Endothelial cell of umbilical vein (primary cell): ENCODE data around the gene RAB38. TPM values are rescaled to one million over a fixed set of nuclear protein-coding genes. Genes with fewer than 3 reads are reported as not detected.

ENCODE experiments used
- BruUV-seq: library from RNA; stranded (reverse); fragments of 400-500 nt; replicated peaks from 2 replicates; lab custom pipeline; 2021; lab: Mats Ljungman, UMichigan
- CTCF ChIA-PET: fragments of 300-600, 350-600 bp; sonication (Branson Sonifier 250); formaldehyde crosslinking; loops from one replicate; lab custom pipeline; 2021; ENCODE audit warnings: antibody characterized with exemption, inconsistent platforms; lab: Charles Lee
- POLR2A ChIA-PET: fragments of 300-600, 350-600 bp; sonication (Branson Sonifier 250); formaldehyde crosslinking; loops from one replicate; lab custom pipeline; 2021; ENCODE audit warnings: antibody characterized with exemption, inconsistent platforms; lab: Charles Lee
- DNase-seq: peaks from one replicate; pipeline ENCODE4 v3.0.0-alpha.2; 2011; ENCODE audit warnings: low read depth, low spot score
- FAIRE-seq: peaks from 2 replicates; lab custom pipeline; 2011; peaks lifted over from hg19 to GRCh38; lab: Jason Lieb, UNC
- H2AFZ ChIP-seq: 2 replicates; pipeline ENCODE4 v1.6.0; 2012; ENCODE audit warnings: low read depth, low read length, control low read depth, inconsistent platforms
- H3K27ac ChIP-seq: 2 replicates; pipeline ENCODE4 v1.5.1; 2011; ENCODE audit warnings: low read depth, mild to moderate bottlenecking, control low read depth, low read length, moderate library complexity; ENCODE audit not compliant: insufficient read depth
- H3K27me3 ChIP-seq, 2 experiments: 2 replicates each; pipeline versions ENCODE4 v1.6.0 to v1.6.1; 2011; ENCODE audit warnings: low read length in 2 of 2, mixed read lengths in 1 of 2; ENCODE audit not compliant: control insufficient read depth in 2 of 2, insufficient read depth in 2 of 2
- H3K36me3 ChIP-seq, 2 experiments: 2 replicates in 1 of 2; 3 replicates in 1 of 2; pipeline ENCODE4 v1.5.1; 2011; ENCODE audit warnings: low read length in 2 of 2, mild to moderate bottlenecking in 1 of 2, moderate library complexity in 1 of 2; ENCODE audit not compliant: control insufficient read depth in 2 of 2, insufficient read depth in 2 of 2; ENCODE audit errors: extremely low read depth in 1 of 2
- H3K4me1 ChIP-seq: 3 replicates; pipeline ENCODE4 v1.5.1; 2011; ENCODE audit warnings: mild to moderate bottlenecking, low read length; ENCODE audit not compliant: control insufficient read depth, insufficient read depth; ENCODE audit errors: extremely low read depth
- H3K4me2 ChIP-seq: 2 replicates; pipeline ENCODE4 v1.6.1; 2011; ENCODE audit warnings: low read length, control low read depth, mixed read lengths; ENCODE audit not compliant: insufficient read depth
- H3K4me3 ChIP-seq, 3 experiments: fragments of 200-600 bp in 1 of 3; sonication (generic), shearing (Covaris generic) in 1 of 3; replicated peaks in 1 of 3; 2 replicates each; pipeline ENCODE4 v1.5.1; 2011 to 2016; ENCODE audit warnings: control low read depth in 3 of 3, low read length in 3 of 3, mild to moderate bottlenecking in 2 of 3, inconsistent platforms in 1 of 3, low read depth in 1 of 3, moderate library complexity in 1 of 3; ENCODE audit not compliant: insufficient read depth in 1 of 3
- H3K79me2 ChIP-seq: 2 replicates; pipeline ENCODE4 v1.6.0; 2012; ENCODE audit warnings: low read length, inconsistent platforms; ENCODE audit not compliant: control insufficient read depth, insufficient read depth
- H3K9ac ChIP-seq: replicated peaks from 2 replicates; pipeline ENCODE3; 2011; ENCODE audit warnings: low read length, control low read depth; ENCODE audit not compliant: insufficient read depth; ENCODE audit errors: extremely low read depth
- H3K9me1 ChIP-seq: replicated peaks from 3 replicates; pipeline ENCODE4 v1.6.0; 2011; ENCODE audit warnings: mild to moderate bottlenecking, low read length; ENCODE audit not compliant: control insufficient read depth, insufficient read depth; ENCODE audit errors: extremely low read depth
- H3K9me3 ChIP-seq: replicated peaks from 2 replicates; pipeline ENCODE4 v1.5.1; 2012; ENCODE audit warnings: low read length, inconsistent platforms; ENCODE audit not compliant: control insufficient read depth, insufficient read depth
- H4K20me1 ChIP-seq: replicated peaks from 2 replicates; pipeline ENCODE3; 2011; ENCODE audit warnings: mild to moderate bottlenecking, low read length; ENCODE audit not compliant: control insufficient read depth, insufficient read depth; ENCODE audit errors: extremely low read depth
- EZH2 ChIP-seq: IDR thresholded peaks from 2 replicates; pipeline ENCODE4 v1.6.1; 2012; ENCODE audit warnings: borderline replicate concordance, low read depth, mild to moderate bottlenecking, moderate library complexity, low read length, inconsistent platforms; ENCODE audit not compliant: severe bottlenecking
- FOS ChIP-seq: IDR thresholded peaks from 2 replicates; pipeline ENCODE4 v1.6.1; 2011; ENCODE audit warnings: mild to moderate bottlenecking, low read length, moderate library complexity, borderline replicate concordance; ENCODE audit not compliant: insufficient read depth
- GATA2 ChIP-seq: IDR thresholded peaks from 2 replicates; pipeline ENCODE4 v1.7.0; 2011; ENCODE audit warnings: low read depth, mild to moderate bottlenecking, moderate library complexity, mixed read lengths, low read length; ENCODE audit not compliant: insufficient read length, insufficient read depth
- JUN ChIP-seq: IDR thresholded peaks from 2 replicates; pipeline ENCODE4 v1.6.1; 2011; ENCODE audit warnings: borderline replicate concordance, low read depth; ENCODE audit not compliant: insufficient read length, insufficient read depth
- MYC ChIP-seq: IDR thresholded peaks from one replicate; pipeline ENCODE4 v1.6.1; 2011; ENCODE audit warnings: mild to moderate bottlenecking, low read depth, low read length
- POLR2A ChIP-seq: IDR thresholded peaks from 2 replicates; pipeline ENCODE4 v1.6.1; 2012; ENCODE audit warnings: low read depth, mild to moderate bottlenecking, control low read depth, low read length
- POLR2AphosphoS5 ChIP-seq: IDR thresholded peaks from 2 replicates; pipeline ENCODE4 v1.6.1; 2012; ENCODE audit warnings: low read depth, mild to moderate bottlenecking, control low read depth, low read length, moderate library complexity; ENCODE audit not compliant: insufficient read depth
- dilution Hi-C: fragments of 300-500 bp; cut with MboI; formaldehyde crosslinking; loops from one replicate; pipeline ENCODE4 v1.15.0; 2019; ENCODE audit warnings: low sequenced_read_pairs; ENCODE audit not compliant: extremely low pct_ligation_motif_present
- intact Hi-C: fragments of 100-400 bp; cut with micrococcal nuclease; formaldehyde crosslinking; loops from one replicate; pipeline ENCODE4 v1.10.0; 2022
- polyA plus RNA-seq, 4 experiments: library from polyadenylated mRNA; depleted of rRNA in 3 of 4; stranded (reverse) in 3 of 4; unstranded in 1 of 4; fragments of >200 nt; gene quantifications; 2 replicates each; pipeline versions ENCODE4 v1.2.1 to v1.2.3, GENCODE V29; 2011 to 2012; ENCODE audit warnings: missing spikeins in 1 of 4
- total RNA-seq: library from RNA; stranded (reverse); gene quantifications from 2 replicates; pipeline ENCODE4 v1.2.3, GENCODE V29; 2021
- TF ChIP-seq, protein P1 (sequence below), 2 donors: IDR thresholded peaks; 1 replicate in 1 of 2; 2 replicates in 1 of 2; pipeline ENCODE4 v1.5.1; 2011; ENCODE audit warnings: low read length in 2 of 2, mild to moderate bottlenecking in 2 of 2, moderate library complexity in 2 of 2, control low read depth in 1 of 2, inconsistent platforms in 1 of 2, low read depth in 1 of 2; ENCODE audit not compliant: insufficient read depth in 1 of 2; ENCODE audit errors: extremely low read depth in 1 of 2
- TF ChIP-seq, protein P2 (sequence below): IDR thresholded peaks from 2 replicates; pipeline ENCODE4 v1.6.1; 2011; ENCODE audit not compliant: insufficient read depth, insufficient read length

The RAB38 gene
- total and polyA plus RNA-seq, 2 donors (not counting 3 experiments of a cell fraction or from before 2014, with no cell fraction given): 3.0 to 3.6 TPM

DNA sequence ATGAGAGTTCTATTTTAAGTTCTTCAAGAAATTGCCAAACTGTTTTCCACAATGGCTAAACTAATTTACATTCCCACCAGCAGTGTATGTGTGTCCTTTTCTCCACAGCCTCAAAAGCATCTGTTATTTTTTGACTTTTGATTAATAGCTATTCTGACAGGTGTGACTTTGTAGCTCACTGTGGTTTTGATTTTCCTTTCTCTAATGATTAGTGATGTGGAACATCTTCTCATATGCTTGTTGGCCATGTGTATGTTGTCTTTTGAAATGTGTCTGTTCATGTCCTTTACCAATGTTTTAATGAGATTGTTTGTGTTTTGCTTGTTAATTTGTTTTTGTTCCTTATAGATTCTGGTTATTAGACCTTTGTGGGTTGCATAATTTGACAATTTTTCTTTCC, 18.0 kb upstream of the RAB38 start:
- Histone ChIP-seq H3K4me1 (no peaks in the 10 kb centered on the region), H3K9ac (no peak overlapping the region), H3K79me2 (no peaks in the 10 kb centered on the region), H3K27me3 (no peaks in the 10 kb centered on the region), H3K9me1 (no peaks in the 10 kb centered on the region), H2AFZ (no peak overlapping the region), H3K4me2 (no peak overlapping the region), H3K9me3 (no peaks in the 10 kb centered on the region), H3K36me3 (no peaks in the 10 kb centered on the region), H4K20me1 (no peaks in the 10 kb centered on the region), H3K27ac (no peak overlapping the region), H3K4me3 (no peak overlapping the region)
- DNase-seq (no peak), FAIRE-seq (no peak)
- POLR2A ChIA-PET: no interaction called here
- dilution Hi-C loops (no loop called here), intact Hi-C loops (no loop called here)
- TF ChIP-seq JUN: no peak
- TF ChIP-seq, protein P1, sequence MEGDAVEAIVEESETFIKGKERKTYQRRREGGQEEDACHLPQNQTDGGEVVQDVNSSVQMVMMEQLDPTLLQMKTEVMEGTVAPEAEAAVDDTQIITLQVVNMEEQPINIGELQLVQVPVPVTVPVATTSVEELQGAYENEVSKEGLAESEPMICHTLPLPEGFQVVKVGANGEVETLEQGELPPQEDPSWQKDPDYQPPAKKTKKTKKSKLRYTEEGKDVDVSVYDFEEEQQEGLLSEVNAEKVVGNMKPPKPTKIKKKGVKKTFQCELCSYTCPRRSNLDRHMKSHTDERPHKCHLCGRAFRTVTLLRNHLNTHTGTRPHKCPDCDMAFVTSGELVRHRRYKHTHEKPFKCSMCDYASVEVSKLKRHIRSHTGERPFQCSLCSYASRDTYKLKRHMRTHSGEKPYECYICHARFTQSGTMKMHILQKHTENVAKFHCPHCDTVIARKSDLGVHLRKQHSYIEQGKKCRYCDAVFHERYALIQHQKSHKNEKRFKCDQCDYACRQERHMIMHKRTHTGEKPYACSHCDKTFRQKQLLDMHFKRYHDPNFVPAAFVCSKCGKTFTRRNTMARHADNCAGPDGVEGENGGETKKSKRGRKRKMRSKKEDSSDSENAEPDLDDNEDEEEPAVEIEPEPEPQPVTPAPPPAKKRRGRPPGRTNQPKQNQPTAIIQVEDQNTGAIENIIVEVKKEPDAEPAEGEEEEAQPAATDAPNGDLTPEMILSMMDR (IDR thresholded peaks at IDR 0.05; ENCODE audit: extremely low read depth in 1 of 2, insufficient read depth in 1 of 2, low read depth in 1 of 2, low read length in 2 of 2): no peak
- TF ChIP-seq POLR2AphosphoS5: no peak
- TF ChIP-seq GATA2: no peak
- no peak for TF ChIP-seq MYC
- TF ChIP-seq EZH2: no peak
- TF ChIP-seq, protein P2, sequence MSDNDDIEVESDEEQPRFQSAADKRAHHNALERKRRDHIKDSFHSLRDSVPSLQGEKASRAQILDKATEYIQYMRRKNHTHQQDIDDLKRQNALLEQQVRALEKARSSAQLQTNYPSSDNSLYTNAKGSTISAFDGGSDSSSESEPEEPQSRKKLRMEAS: no peak
- TF ChIP-seq FOS: no peak
- TF ChIP-seq POLR2A: no peak
- no TSS peak for BruUV-seq
- CTCF ChIA-PET: no interaction called here
